HUDEP-2 (cell line): Measurements from ENCODE around the gene FAU.
"Not testable (repeated sequence)": the region's sequence is repeated elsewhere in the genome, so short reads cannot be mapped to it uniquely, and the experiment has no call there.

ENCODE experiments used
- DNase-seq, 76 experiments: peaks; one replicate each; lab custom pipeline; 2025; ENCODE audit not compliant: unreplicated experiment in 76 of 76; lab: John Stamatoyannopoulos, UW

FAU gene

DNA sequence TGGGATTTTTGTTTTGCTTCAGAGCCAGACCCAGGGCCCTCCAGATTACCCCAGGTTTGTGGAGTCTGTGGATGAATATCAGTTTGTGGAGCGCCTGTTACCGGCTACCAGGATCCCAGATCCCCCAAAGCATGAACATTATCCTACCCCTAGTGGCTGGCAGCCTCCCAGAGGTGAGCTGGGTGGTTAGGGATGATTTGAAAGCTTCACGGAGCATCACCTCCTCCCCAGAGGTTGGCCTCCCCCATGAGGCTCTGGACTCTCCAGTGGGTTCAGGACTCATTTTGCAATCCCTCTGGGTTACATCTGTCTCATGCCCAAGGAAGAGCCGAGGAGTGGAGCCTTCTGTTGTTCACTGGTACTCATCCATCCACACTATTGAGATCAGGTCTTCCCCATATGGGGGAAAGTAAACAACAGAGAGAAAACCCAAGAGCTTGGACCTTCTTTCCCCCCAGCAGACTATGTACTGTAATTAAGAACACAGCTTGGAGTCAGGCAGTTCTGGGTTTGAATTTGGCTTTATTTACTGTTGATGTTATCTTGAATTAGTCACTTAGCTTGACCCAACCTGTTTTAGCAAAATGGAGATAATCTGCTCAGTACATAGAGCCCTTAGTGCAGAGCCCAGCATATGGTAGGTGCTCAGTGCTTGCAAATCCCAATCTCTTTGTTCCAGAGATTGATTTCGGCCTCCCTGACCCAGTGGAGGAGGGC lies 2.7 kb upstream of the FAU start:
- peak in 1 of 76 experiments; percentile 3 for DNase-seq

DNA sequence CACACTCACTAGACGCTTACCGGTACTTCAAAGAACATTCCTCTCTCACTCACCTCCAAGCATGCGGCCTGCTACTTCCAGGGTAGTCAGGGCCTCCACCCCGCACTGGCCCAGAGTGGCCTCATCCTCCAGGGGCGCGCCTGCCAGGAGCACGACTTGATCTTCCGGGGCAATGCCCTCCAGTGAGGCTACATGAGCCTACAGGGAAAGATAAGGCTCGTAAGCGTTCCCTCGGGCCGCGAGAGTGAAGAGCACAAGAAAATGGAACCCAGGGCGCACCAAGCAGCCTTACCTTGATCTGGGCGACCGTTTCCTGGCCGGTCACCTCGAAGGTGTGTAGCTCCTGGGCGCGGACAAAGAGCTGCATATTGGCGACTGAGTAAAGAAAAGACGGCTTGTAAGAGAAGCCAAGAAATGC lies 478 bp downstream of the FAU start:
- peak in 46 of 76 experiments; percentile 7 to 60 (median 30) for DNase-seq

DNA sequence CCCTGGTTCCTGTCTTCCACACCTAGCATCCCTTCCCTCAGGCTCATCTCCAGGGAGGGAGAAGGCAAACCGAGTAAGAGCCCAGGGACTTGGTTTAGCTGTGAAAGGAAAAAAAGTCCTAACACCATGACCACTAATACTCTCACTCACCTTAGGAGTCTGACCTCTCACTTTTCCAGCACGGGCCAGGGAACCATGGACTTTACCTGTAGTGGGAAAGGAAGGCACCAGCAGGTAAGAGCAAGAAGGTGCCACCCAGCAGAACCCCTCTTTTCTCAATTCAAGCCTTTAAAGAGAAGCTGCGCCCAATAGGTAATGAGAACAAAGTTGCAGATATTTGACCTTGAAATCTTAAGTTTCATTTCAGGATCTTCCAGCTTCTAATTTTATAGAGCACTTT lies 1.1 kb downstream of the FAU start:
- DNase-seq, result no peak

DNA sequence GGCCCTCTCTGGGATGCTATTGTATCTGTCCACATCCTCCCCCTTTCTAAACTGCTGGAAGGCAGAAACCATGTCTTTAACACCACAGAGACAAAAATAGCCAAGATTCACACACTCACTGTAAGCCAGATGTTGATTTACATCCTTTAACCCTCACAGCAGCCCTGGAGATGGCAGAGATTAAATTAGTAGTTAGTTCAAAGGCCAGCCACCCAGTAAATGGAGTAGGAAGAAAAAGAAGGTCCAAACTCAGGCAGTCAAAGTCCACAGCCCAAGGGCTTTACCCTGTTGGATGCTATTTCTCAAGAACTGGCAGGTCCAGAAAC lies 2.3 kb downstream of the FAU start:
- no peak for DNase-seq

DNA sequence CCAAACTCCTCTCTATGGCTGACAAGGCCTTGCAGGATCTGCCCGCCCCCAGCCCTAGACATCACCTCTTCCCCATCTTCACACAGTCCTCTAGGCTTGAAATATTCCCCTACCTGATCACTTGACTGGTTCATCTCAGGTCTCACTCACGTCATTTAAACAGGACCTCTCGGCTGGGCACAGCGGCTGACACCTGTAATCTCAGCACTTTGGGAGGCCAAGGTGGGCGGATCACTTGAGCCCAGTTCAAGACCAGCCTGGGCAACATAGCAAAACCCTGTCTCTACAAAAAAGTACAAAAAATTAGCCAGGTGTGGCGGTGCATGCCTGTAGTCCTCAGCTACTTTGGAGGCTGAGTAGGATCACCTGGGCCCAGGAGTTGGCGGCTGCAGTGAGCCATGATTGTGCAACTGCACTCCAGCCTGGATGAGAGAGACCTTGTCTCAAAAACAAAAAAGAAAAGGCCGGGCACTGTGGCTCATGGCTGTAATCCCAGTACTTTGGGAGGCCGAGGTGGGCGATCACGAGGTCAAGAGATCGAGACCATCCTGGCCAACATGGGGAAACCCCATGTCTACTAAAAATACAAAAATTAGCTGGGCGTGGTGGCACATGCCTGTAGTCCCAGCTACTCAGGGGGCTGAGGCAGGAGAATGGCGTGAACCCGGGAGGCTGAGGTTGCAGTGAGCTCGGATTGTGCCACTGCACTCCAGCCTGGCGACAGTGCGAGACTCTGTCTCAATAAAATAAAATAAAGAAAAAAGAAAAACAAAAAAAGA lies 2.9 kb downstream of the FAU start:
- not testable (repeated sequence) for DNase-seq

DNA sequence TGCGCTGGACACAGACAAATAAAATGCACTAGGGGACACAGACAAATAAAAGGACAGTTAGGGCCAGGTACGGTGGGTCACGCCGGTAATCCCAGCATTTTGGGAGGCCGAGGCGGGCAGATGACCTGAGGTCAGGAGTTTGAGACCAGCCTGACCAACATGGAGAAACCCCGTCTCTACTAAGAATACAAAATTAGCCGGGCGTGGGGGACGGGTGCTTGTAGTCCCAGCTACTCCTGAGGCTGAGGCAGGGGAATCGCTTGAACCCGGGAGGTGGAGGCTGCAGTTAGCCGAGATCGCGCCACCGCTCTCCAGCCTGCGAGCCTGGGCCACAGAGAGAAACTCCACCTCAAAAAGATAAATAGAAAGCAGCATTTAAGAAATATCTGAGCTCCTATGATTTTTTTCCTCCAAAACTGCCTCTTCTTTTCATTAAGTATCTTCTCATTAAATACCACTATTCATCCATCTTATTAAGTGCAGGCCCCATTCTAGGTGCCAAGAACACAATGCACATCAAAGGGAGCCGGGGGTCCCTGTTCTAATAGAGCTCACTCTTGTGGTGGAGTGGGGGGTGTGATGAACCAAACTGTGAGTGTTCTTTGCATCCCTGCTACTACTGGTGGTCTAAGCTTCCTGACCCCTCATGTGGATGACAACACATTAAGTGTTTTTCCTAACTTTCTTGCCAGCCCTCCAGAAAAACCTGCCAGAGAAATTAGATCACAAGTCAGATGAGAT lies 3.7 kb downstream of the FAU start:
- DNase-seq, result no peak

DNA sequence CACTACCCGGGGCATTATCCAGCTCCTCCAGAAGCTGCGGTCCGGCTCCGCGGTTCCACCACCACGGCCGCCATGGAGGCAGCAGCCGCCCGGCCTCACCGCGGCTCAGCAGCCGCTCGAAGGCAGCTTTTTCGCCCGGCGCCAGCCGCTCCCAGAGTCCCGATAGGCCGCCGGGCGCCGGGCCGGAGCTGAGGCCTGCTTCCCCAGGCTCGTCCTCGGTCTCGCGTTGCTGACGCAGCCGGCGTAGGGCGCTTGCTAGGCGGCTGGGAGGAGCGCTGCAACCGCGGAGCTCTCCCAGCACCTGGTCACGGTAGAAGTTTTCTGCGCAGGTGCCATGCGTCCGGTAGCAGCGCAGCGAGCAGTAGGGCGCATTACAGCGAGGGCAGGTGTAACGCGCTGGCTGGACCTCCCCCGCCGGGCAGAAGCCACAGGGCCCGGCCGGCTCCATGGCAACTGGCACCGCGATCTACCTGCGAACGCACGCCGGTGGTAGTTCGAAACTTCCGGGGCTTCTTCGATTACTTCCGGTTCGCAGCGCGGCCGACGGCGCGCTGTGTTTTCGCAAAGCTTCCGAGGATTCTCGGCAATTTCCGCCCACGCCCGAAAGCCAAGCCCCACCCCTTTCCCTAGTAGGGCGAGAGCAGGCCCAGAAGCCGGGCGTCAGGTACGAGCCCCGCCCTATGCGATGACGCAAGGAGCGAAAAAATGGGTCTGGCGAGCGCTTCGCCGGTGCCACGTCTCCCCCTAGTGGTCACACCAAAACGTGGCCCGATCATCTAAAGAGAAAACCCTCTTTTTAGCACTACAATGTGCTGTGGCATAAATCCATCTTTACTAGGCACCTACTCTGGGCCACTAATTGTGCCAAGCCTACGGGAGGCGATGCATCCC lies 4.5 kb downstream of the FAU start, which contains the start of gene ZNHIT2:
Gene ZNHIT2, minus strand, starts transcription at position 496 of the 891 bp plus-strand sequence. Its CDS starts 48 bp downstream, at position 448.
- peak in 75 of 76 experiments; percentile 37 to 99 (median 98) for DNase-seq

DNA sequence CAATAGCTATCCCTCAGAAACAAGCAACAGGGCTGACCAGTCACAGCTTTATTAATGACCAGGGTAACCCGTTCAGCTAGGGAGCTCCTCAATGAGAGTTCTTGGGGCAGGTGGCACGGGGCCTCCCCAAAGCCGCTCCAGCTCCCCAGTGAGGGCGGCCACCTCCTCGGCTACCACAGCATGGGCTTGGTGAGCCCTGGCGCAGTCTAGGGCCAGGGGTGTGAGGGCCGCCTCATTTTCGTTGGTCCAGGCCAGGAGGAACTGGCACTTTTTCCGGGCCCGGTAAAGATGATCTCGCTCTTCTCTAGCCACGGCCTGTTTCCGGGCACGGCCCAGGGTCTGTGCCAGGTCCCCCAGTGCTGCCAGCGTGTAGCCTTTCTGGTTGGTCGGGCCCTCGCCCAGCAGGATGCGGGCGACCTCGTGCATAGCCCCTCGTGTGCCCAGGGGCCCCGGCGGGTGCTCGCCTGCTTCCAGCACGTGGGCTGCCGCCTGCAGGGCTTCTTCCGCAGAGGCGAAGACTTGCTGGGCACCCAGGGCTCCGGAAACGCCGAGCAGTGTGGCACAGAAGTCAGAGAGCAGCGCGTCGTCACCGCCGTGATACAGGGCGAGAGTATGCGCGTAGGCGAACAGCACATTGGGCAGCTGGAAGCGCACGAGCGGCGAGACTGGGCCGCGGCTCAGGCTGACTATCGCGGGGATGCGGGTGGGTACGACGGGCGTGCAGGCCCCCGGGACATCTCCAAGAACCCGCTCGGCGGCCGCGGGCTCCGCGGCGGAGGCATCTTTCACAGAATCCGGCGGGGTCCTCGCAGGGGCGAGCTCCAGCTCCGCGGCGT lies 5.3 kb downstream of the FAU start:
- peak in 37 of 76 experiments; percentile 7 to 56 (median 32) for DNase-seq

DNA sequence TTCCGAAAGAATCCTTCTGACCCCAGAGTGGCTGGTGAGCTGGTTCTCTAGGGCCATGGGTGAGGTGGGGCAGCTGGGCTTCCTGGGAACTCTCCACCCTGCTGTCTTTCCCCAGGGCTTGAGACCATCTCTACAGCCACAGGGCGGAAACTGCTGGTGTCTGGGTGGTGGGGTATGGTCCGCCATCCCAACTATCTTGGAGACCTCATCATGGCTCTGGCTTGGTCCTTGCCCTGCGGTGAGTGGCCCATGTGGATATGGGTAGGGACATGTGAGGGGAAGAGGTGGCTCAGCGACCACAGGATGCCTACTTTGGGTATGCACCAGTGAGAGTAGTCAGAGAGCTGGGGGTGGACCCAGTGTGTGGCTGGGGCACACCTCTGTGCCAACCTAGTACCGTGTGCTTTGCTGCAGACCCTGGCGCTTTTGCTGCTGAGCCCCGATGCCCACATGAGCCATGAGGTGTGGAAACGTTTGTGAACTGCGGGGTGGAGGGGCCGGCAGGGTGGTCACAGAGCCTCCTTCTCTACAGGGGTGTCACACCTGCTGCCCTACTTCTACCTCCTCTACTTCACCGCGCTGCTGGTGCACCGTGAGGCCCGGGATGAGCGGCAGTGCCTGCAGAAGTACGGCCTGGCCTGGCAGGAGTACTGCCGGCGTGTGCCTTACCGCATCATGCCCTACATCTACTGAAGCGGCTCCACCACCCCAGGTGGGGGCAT lies 6.4 kb downstream of the FAU start:
- no peak for DNase-seq

DNA sequence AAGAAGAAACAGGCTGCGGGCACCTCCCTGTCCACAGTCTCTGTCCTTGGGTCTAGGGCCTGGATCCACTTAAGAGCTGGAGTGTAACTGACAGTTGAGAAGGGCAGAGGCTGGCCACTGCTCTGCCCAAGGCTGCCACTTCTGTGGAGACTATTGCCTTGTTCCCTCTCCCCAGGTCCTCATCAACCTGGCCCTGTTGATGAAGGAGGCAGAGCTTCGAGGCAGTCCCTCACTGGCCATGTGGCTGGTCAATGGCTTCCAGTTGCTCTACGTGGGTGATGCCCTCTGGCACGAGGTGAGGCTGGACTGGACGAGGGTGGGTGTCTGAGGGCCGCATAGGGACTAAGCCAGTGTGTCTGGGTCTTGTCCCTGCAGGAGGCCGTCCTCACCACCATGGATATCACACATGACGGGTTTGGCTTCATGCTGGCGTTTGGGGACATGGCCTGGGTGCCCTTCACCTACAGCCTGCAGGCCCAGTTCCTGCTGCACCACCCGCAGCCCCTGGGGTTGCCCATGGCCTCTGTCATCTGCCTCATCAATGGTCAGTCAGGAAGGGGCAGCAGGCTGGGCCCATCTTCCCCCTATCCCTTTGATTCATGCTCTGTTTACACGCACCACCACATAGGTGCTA lies 7.3 kb downstream of the FAU start:
- no peak for DNase-seq

DNA sequence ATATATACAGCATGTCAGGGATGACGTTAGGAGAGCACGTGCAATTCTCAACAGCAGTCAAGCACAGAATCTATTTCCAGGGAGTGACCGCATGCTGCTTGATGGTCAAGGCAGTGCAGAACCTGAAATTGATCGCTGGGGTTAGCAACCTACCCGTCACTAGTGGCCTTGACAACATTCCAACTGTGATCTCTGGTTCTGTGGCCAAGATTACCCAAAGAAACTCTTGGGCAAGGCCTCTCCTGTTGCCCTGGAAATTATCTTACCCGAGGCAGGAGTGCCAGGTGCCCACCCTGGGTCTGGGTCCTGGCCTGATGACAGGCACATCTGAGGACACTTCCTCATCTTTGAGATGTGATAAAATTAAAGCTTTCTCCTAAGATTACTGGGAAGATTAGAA lies 8.1 kb downstream of the FAU start:
- peak in 59 of 76 experiments; percentile 10 to 72 (median 42) for DNase-seq

DNA sequence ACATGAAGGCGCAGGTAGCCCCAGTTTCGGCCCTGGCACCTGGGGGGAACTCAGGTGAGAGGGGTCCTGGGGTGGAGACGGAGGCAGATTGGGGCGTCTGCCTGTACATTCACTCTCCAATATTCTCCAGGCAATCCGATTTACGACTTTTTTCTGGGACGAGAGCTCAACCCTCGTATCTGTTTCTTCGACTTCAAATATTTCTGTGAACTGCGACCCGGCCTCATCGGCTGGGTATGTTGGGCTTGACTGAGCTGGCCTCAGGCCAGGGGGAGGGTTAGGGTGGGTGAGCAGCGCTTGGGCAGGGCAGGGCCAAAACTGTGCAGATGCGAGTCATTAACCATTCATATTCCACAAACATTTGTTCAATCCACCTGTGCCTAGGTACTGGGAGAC lies 8.6 kb downstream of the FAU start:
- peak in 32 of 76 experiments; percentile 9 to 58 (median 35) for DNase-seq

DNA sequence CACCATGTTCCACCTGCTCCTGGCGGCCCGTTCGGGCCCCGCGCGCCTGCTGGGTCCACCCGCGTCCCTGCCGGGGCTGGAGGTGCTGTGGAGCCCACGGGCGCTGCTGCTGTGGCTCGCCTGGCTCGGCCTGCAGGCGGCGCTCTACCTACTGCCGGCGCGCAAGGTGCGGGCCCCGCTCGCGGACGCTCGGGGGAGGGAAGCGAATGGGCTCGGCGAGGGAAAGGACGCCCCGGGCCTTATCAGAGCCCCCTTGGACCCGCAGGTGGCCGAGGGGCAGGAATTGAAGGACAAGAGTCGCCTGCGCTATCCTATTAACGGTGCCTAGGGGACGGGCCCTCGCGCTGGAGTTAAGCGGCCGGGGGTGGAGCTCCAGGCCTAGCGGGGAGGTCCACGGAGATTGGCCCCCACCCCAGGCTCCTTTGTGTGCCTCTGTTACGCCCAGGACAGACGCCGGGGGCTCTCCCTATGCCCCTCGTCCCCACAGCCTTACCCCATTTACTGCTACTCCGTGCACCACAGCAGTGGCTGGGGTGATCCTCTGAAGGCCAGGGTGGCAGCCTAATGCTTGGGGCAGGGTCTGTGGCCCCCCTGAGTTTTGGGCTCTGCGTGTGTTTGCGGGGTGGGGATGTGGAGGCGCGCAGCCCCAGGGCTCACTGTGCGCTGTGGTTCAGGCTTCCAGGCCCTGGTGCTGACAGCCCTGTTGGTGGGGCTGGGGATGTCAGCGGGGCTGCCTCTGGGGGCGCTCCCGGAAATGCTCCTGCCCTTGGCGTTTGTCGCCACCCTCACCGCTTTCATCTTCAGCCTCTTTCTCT lies 9.2 kb downstream of the FAU start:
- peak in 58 of 76 experiments; percentile 14 to 75 (median 52) for DNase-seq

DNA sequence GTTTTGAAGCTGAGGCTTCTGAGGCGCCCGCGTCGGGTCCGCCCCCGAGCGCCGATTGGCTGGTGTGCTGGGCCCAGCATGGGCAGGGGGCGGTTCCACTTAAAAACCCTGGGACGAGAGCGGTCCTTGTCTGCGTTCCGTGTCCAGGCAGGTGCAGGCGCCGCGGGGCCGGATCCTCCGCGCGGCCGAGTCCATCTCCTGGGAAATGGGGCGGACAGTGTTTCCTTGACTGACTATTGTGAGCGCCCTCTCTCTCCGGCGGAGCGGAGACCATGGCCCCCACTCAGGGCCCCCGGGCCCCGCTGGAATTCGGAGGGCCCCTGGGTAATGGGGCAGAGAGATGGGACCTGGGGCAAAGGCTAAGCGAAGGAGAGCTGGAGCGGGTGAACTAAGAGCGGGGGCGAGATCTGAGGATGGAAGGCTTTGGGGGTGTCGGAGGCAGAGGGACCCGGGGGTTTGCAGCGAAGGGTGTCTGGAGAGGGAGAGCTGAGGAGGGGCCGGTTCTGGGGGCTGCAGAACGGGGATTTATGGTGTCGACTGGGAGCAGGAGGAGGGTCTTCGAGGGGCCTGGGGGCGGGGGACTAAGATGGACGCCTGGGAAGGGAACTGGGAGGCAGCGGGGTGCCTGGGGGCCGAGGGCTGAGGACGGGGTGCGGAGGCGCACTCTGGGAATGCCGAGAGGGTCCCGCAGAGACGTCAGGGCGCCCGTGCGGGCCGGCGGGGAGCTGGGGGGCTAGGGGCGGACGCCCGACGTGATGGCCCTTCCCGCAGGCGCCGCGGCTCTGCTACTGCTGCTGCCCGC lies 10.0 kb downstream of the FAU start, which contains the start of gene TM7SF2:
Gene TM7SF2, plus strand, starts transcription at position 129 of the 802 bp plus-strand sequence. Its CDS starts 144 bp downstream, at position 273.
- DNase-seq, result peak in 74 of 76 experiments; percentile 56 to 97 (median 91)

DNA sequence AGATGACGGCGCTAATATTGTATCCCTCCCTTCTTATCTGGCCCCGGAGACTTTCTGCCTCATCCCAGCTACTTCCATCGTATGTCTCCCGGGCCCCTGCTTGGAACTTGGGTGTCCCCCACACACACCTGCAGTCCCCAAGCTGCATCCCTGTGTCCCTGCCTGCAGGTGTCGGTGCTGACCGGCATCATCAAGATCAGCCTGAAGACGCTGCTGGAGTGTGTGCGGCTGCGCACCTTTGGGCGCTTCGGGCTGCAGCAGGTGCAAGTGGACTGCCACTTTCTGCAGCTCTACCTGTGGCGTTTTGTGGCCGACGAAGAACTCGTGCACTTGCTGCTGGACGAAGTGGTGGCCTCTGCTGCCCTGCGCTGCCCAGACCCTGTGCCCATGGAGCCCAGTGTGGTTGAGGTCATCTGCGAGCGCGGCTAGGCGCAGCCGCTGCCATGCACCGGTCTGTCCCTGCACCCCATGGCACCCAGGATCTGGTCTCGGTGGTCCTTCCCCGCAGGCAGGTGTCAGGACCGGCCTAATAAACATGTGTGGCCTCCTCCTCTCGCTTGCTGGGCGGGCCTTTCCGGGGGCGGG lies 10.7 kb downstream of the FAU start:
- DNase-seq, result no peak

DNA sequence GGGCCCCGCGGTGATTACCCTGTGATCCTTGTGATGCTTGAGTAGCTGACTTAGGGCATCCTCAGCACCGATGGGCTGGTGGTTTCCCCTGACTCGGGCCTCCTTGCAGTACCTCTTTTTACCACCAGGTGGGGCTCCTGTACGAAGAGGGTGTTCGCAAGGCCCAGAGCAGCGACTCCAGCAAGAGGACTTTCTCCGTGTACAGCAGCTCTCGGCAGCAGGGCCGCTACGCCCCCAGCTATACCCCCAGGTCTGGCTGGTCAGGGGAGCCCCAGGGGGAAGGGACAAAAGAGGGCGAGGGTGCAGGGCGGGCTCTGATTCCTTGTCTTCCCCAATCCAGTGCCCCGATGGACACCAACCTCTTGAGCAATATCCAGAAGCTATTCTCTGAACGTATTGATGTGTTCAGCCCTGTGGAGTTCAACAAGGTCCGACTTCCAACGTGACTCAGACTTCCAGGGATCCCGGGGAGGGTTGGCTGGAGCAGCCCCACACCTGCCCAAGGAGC lies 11.5 kb downstream of the FAU start:
- peak in 73 of 76 experiments; percentile 18 to 93 (median 76) for DNase-seq
